PFSK-1 (cell line): ENCODE data around the gene PCP4L1.

Source experiments
- FOXP2 ChIP-seq: optimal IDR thresholded peaks from 2 replicates; pipeline ENCODE3; 2011; ENCODE audit warnings: borderline replicate concordance, control low read depth, inconsistent platforms; ENCODE audit not compliant: insufficient read depth; ENCODE audit errors: extremely low read length, extremely low read depth
- POLR2AphosphoS5 ChIP-seq: IDR thresholded peaks from 2 replicates; pipeline ENCODE4 v1.6.1; 2012; ENCODE audit warnings: low read depth, mild to moderate bottlenecking, control low read depth, low read length, moderate library complexity
- SIN3A ChIP-seq: IDR thresholded peaks from 2 replicates; pipeline ENCODE4 v1.6.1; 2012; ENCODE audit warnings: mild to moderate bottlenecking, low read length, moderate library complexity, borderline replicate concordance; ENCODE audit not compliant: insufficient read depth
- TAF1 ChIP-seq: IDR thresholded peaks from 2 replicates; pipeline ENCODE4 v1.6.1; 2012; ENCODE audit warnings: low read length, control low read depth, borderline replicate concordance; ENCODE audit not compliant: insufficient read depth
- TF ChIP-seq, protein P1 (sequence below), 2 experiments: IDR thresholded peaks; 2 replicates each; pipeline versions ENCODE4 v1.6.1 to v1.8.0; 2011 to 2012; ENCODE audit warnings: low read depth in 2 of 2, low read length in 2 of 2, control low read depth in 1 of 2, inconsistent platforms in 1 of 2, mild to moderate bottlenecking in 1 of 2, moderate library complexity in 1 of 2; ENCODE audit not compliant: insufficient read depth in 1 of 2

The PCP4L1 gene

DNA sequence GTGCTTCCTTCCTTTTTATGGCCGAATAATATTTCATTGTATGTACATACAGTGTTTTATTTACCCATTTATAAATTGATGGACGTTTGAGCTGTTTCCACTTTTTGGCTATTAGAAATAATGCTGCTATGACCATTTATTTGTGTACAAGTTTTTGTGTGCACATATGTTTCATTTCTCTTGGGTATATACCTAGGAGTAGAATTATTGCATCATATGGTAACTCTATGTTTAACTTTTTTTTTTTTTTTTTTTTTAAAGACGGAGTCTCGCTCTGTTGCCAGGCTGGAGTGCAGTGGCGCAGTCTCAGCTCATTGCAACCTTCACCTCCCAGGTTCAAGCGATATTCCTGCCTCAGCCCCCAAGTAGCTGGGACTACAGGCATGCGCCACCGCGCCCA, 74.6 kb downstream of the PCP4L1 start:
- TF ChIP-seq, protein P1, sequence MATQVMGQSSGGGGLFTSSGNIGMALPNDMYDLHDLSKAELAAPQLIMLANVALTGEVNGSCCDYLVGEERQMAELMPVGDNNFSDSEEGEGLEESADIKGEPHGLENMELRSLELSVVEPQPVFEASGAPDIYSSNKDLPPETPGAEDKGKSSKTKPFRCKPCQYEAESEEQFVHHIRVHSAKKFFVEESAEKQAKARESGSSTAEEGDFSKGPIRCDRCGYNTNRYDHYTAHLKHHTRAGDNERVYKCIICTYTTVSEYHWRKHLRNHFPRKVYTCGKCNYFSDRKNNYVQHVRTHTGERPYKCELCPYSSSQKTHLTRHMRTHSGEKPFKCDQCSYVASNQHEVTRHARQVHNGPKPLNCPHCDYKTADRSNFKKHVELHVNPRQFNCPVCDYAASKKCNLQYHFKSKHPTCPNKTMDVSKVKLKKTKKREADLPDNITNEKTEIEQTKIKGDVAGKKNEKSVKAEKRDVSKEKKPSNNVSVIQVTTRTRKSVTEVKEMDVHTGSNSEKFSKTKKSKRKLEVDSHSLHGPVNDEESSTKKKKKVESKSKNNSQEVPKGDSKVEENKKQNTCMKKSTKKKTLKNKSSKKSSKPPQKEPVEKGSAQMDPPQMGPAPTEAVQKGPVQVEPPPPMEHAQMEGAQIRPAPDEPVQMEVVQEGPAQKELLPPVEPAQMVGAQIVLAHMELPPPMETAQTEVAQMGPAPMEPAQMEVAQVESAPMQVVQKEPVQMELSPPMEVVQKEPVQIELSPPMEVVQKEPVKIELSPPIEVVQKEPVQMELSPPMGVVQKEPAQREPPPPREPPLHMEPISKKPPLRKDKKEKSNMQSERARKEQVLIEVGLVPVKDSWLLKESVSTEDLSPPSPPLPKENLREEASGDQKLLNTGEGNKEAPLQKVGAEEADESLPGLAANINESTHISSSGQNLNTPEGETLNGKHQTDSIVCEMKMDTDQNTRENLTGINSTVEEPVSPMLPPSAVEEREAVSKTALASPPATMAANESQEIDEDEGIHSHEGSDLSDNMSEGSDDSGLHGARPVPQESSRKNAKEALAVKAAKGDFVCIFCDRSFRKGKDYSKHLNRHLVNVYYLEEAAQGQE (IDR thresholded peaks at IDR 0.05; ENCODE audit: insufficient read depth in 1 of 2, low read depth in 2 of 2, low read length in 2 of 2) = no peak
- TF ChIP-seq TAF1 = no peak
- TF ChIP-seq SIN3A = no peak
- TF ChIP-seq POLR2AphosphoS5 = no peak
- TF ChIP-seq FOXP2 = no peak
